OCI-M2 (cell line): Measurements from ENCODE around the gene AKAP17A.
"Not testable (repeated sequence)": the region's sequence is repeated elsewhere in the genome, so short reads cannot be mapped to it uniquely, and the experiment has no call there.

Experiments used
- DNase-seq: peaks from one replicate; lab custom pipeline; 2025; ENCODE audit not compliant: unreplicated experiment; lab: John Stamatoyannopoulos, UW

Gene AKAP17A, protein sequence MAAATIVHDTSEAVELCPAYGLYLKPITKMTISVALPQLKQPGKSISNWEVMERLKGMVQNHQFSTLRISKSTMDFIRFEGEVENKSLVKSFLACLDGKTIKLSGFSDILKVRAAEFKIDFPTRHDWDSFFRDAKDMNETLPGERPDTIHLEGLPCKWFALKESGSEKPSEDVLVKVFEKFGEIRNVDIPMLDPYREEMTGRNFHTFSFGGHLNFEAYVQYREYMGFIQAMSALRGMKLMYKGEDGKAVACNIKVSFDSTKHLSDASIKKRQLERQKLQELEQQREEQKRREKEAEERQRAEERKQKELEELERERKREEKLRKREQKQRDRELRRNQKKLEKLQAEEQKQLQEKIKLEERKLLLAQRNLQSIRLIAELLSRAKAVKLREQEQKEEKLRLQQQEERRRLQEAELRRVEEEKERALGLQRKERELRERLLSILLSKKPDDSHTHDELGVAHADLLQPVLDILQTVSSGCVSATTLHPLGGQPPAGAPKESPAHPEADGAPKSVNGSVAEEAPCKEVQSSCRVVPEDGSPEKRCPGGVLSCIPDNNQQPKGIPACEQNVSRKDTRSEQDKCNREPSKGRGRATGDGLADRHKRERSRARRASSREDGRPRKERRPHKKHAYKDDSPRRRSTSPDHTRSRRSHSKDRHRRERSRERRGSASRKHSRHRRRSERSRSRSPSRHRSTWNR

DNA sequence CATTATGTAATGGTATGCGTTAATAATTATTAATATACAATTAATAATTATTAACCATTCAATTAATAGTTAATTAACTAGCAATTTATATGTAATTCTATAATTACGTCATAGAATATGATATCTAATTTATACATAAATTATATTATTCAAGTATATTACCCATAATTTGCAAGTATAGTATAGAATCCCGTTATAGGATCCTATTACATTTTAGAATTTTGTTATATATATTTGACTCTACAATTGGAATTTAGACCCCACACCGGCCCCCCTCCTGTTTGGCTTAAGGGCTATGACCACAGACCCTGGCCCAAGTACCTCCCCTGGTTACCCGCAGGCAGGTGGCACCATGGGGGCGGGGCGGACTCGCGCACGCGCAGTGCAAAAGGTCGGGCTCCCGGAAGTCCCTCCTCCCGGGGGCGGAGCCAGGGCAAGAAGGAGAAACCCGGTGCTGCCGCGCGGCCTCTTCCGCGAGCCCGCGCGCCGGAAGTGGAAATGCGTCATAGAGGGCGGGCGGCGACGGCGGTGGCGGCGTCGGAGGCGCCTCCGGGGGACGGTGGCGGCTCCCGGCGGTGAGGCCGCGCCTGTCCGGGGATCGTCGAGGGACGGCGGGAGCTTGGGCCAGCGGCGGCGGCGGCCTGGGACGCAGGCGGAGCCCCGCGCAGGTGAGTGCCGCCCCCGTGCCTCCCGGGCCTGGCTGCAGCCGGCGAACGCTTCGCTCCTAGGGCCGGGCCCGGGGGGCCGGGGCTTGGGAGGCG, at the start of gene AKAP17A:
Gene AKAP17A (plus strand): TSS at position 503 of the 761 bp plus-strand sequence. CDS start 1,859 bp downstream, outside the sequence.
- peak; percentile 38 for DNase-seq

DNA sequence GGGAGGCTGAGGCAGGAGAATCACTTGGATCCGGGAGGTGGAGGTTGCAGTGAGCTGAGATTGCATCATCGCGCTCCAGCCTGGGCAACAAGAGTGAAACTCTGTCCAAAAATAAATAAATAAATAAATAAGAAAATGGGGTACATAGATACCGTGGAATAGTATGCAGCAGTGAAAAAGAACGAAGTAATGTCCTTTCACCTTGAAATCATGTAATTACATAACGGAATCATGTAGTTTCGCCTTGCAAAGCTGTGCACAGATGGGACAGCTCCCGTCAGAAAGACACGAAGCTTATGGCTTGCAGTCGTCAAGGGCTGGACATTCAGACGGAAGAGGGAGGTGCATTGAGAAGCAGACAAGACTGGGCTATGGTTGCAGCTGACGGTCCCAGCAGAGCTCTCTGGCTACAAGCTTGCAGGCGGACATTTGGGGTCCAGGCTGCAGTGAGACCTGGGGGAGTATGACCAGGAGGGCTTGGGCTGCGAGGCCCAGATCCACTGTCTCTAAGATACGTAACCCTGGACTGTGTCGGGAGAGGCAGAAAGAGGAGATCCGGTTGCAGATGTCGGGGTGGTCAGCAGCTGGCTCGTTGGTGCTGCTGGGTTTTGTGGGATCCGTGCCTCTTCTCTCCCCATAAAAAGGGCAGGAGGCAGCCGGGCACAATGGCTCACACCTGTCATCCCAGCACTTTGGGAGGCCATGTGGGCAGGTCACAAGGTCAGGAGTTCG, 48.2 kb upstream of the AKAP17A start:
- no peak for DNase-seq

DNA sequence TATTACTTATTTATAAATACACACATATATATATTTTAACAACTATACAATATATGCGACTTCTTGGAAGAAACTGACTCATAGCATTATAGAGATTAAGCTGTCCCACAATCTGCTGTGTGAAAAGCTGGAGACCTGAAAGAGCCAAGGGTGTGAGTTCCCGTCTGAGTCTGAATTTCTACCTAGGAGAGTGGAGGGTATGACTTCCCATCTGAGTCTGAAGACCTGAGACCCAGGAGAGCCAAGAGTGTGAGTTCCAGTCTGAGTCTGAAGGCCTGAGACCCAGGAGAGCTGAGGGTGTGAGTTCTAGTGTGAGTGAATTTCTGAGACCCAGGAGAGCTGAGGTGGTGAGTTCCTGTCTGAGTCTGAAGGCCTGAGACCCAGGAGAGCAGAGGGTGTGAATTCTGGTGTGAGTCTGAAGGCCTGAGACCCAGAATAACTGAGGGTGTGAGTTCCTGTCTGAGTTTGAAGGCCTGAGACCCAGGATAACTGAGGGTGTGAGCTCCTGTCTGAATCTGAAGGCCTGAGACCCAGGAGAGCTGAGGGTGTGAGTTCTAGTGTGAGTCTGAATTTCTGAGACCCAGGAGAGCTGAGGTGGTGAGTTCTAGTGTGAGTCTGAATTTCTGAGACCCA, 45.5 kb upstream of the AKAP17A start:
- no peak for DNase-seq

DNA sequence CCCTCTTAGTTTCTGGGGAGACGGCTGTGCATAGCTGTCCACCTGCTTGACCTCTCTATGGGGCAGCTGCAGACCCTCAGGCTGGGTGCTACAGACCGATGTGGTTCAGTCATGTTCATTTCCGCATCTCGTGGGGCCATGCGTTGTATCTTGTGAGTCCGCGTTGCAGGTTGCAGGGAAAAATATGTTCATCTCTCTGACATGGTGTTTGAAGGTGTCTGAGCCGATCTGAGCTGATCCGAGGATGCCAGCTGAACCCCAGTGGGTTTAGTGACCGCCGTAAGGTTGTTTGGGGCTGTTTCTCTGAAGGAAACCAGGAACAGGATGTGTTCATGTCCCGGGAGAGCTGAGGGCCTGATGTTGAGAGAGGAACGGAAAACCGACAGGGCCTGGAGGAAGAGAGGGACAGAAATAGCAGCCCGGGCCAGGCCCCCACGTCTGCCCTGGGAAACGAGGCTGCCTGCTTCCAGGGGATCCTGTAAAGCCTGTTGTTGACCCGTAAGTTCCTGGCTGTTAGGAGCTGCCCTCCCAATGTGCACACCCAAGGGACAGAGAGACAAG, 44.6 kb upstream of the AKAP17A start:
- no peak for DNase-seq

DNA sequence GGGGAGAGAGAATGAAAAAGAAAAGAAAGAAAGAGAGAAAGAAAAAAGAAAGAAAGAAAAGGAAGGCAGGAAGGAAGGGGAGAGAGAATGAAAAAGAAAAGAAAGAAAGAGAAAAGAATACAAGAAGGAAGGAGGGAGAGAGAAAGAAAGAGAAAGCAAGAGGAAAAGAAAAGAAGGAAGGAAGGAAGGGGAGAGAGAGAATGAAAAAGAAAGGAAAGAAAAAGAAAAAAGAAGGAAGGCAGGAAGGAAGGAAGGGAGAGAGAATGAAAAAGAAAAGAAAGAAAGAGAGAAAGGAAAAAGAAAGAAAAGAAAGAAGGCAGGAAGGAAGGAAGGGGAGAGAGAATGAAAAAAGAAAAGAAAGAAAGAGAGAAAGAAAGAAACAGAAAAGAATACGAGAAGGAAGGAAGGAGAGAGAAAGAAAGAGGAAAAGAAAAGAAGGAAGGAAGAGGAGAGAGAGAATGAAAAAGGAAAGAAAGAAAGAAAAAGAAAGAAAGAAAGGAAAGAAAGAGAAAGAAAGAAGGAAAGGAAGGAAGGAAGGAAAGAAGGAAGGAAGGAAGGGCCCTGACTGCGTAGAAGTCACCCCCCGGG, 39.4 kb upstream of the AKAP17A start:
- no peak for DNase-seq

DNA sequence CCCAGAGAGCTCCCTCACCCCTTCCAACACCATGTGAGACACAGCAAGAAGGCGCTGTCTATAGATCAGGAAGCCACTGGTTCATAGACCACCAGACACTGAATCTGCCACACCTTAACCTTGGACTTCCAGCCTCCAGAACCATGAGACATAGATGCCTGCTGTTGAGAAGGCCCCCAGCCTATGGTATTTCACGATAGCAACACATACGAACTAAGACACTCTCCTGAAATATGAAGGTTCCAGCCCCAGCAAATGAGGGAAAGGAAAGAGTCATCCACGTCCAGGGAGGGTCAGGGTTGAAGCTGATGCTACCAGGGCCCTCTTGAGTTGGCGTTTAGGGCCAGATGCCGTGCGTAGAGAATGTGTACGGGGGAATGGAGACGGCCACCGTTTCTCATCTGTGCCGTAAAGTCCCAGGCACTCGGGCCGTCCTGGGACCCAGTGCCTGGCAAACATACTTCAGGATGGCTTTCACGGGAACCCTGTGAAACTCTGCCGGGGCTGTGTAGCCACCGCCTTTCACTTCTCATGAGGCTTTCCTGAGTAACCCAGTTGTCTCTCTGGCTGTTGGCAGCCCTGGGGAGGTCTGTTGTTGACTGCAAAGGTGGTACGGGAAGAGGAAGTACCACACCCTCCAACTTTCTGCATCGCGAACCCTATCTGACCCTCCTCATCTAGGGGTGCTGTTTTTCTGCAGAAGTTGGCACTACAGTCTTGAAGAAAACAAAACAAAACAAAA, 36.8 kb upstream of the AKAP17A start:
- no peak for DNase-seq

DNA sequence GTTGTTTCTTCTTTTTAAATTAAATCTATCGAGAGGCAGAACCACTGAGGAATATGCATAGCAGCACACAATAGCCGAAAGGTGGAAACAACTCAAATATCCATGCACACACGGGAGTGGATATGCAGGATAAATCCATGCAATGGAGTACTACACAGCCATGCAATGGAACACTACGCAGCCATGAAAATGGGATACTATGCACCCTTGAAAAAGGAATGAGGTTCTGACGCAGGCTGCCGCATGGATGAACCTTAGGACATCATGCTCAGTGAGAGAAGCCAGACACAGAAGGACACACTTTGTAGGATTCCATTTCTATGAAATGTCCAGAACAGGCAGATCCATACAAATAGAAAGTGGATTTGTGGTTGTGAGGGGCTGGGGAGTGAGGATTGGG, 36.0 kb upstream of the AKAP17A start:
- DNase-seq = no peak

DNA sequence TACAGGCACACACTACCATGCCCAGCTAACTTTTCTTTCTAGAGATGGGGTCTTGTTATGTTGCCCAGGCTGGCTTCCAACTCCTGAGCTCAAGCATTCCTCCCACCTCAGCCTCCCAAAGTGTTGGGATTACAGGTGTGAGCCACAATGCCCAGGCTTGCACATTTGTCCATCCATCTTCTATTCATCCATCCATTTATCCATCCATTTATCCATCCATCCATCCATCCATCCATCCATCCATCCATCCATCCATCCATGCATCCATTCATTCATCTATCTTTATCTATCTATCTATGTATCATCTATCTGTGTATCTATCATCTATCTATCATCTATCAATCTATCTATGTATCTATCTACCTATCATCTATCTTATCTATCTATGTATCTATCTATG, 34.0 kb upstream of the AKAP17A start:
- not testable (repeated sequence) for DNase-seq

DNA sequence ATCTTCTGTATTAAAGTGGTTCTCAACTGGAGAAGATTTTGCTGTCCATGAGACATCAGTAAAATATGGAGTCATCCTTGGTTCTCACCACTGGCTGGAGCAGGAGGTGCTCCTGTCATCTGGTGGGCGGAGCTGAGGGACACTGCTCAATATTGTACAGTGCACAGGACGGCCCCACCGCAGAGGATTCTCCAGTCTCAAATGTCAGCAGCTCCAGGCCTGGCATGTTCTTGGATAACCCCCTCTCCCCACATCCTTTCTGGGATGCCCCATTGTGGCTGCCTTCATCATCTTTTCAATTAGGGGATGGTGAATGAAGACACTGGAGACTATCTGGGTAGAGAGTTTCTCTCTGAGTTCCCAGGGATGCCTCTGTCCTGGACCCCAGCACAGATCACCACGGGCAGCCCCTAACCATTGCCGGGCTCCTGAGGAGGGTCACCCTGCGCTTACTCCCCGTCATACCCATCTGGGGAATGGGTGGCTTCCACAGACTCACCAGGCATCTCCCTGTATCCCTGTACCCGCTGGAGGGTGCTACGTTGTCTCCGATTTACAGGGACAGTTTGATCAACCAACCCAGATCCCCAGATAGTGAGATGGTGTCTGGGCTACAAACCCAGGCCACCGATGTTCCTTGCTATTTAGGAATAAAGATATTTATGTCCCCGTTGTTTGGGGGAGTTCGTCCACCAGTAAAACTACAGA, 32.5 kb upstream of the AKAP17A start:
- no peak for DNase-seq

DNA sequence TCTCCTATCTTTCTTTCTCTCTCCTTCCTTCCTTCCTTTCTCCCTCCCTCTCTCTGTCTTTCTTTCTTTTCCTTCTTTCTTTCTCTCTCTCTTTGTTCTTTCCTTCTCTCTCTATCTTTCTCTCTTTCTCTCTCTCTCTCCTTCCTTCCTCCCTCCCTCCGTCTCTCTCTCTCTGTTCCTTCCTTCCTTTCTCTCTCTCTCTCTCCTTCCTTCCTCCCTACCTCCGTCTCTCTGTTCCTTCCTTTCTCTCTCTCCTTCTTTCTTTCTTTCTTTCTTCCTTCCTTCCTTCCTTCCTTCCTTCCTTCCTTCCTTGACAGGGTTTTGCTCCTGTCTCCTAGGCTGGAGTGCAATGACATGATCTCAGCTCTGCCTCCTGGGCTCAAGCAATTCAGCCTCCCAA, 30.2 kb upstream of the AKAP17A start:
- DNase-seq = no peak

DNA sequence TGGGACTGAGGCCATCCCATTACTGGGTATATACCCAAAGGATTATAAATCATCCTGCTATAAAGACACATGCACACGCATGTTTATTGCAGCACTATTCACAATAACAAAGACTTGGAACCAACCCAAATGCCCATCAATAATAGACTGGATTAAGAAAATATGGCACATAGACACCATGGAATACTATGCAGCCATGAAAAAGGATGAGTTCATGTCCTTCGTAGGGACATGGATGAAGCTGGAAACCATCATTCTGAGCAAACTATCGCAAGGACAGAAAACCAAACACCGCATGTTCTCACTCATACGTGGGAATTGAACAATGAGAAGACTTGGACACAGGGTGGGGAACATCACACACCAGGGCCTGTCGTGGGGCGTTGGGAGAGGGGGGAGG, 27.3 kb upstream of the AKAP17A start:
- DNase-seq = not testable (repeated sequence)

DNA sequence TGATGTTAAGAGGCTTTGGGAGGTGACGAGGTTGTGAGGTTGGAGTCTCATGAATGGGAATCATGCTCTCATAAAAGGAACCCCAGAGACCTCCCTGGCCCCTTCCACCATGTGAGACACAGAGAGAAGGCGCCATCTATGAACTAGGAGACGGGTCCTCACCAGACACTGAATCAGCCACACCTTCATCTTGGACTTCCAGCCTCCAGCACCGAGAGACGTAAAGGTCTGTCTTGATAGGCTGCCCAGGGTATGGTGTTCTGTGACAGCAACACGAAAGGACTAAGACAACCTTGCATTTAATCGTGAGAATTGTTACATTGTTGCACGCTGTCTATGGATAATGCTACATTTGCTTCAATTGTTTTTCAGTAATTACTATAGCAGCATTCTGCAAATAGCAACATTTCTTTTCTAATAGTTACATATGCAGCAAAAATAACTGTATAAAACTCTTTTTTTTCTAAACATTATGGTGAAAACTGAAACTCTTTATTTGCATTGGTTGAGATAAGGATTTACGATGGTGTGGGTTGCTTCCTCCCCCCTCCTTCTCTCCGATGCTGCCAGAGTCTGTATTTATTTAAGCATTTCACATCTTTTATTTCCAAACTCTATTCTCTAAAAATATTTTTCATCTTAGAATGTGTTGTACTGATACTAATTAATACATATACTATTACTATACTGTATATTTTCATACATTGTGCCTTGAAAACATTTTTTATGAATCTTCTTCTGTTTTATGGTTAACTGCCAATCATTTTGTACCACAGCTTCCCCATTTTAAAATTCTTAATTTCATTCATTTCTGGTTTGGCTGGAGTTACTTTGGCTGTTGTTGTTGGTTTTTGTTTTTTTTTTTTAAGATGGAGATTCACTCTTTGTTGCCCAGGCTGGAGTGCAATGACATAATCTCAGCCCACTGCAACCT, 26.4 kb upstream of the AKAP17A start:
- no peak for DNase-seq

DNA sequence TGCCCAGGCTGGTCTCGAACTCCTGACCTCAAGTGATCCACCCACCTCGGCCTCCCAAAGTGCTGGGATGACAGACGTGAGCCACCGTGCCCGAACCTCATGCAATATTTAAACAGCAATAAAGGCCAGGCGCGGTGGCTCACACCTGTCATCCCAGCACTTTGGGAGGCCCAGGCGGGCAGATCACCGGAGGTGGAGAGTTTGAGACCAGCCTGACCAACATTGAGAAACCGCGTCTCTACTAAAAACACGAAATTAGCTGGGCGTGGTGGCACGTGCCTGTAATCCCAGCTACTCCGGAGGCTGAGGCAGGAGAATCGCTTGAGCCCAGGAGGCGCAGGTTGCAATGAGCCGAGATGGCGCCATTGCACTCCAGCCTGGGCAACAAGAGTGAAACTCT, 17.2 kb upstream of the AKAP17A start:
- DNase-seq = not testable (repeated sequence)

DNA sequence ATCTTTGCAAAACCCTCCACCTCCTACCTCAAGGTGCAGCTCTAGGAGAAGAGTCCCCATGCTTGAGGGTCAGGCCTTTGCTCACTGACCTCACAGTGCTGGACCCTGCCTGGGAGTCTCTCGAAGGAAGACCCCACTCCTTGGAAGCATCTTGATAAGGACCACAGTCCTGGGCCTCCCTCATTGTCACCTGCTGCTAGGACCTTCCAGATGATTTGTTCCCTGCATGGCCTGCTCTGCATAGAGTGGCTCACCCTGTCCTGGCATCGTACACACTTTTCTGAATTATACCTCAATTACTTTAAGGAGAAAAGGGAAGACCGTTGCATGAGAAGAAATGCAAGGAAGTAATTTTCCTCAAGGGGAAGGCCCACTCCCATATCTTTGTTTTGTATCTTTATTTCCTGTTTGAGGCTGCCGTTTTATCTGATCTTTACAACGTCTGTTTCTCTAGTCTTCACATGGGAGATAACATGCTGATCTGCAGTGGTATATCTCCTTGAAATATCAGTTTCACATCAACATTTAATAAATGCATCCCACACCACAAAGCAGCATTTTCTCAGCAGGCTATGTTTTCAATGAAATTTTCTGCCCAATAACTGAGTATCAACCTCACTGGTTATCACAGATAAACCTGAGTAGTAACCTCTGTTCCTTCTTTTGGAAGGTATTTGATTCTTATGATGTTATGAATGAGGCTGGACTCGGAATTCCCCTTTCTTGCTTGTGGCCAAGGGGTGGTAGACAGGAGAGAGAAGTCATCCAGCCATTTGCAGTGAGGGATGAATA, 15.0 kb upstream of the AKAP17A start:
- DNase-seq = no peak

DNA sequence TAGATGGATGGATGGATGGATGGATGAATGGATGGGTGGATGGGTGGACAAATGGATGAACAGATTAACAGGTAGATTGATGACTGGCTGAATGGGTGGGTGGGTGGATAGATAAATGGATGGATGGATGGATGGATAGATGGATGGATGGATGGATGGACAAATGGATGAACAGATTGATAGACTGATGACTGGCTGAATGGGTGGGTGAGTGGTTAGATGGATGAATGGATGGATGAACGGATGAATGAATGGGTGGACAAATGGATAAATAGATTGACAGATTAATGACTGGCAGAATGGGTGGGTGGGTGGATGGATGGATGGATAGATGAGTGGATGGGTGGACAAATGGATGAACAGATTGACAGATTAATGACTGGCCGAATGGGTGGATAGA, 13.6 kb upstream of the AKAP17A start:
- DNase-seq = no peak

DNA sequence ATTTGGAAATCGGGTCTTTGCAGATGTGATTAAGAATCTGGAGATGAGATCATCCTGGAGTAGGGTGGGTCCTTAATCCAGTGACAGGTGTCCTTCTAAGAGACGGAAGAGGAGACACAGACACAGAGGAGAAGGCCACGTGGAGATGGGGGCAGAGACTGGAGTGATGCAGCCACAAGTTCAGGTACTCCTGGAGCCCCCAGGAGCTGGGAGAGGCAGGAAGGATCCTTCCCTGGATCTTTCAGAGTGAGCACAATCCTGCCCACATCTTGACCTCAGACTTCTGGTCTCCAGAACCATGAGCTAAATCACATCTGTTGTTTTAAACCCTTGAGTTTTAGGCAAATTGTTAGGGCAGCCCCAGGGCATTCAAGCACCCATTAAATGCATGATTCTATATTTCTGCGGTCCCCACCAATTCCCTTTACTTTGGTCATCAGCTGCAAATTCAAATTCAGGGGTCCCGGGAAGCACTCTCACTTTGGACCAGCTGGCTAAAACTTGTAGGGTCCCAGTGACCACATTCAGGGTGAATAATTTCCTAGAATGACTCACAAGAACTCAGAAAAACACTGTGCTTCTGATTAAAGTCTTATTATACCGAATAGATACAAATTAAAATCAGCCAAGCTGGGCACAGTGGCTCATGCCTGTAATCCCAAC, 12.8 kb upstream of the AKAP17A start:
- no peak for DNase-seq
